ENCODE results near the gene ATP1A2.

- TF ChIP-seq EP300 (IDR thresholded peaks at IDR 0.05), result no peak
- no peak for TF ChIP-seq CTCF (IDR thresholded peaks at IDR 0.05)
- no peak for TF ChIP-seq POLR2A (IDR thresholded peaks at IDR 0.05)
Measured at GRCh38 chr1:160139840-160140239, 24.3 kb downstream of the ATP1A2 start.
